Measurements from ENCODE around the gene EEF1AKMT3. TPM values are rescaled to one million over a fixed set of nuclear protein-coding genes. Genes with fewer than 3 reads are reported as not detected.

Gene EEF1AKMT3
- total and polyA plus RNA-seq, 7 donors = 0.62 to 2.0 (median 1.3) TPM

DNA sequence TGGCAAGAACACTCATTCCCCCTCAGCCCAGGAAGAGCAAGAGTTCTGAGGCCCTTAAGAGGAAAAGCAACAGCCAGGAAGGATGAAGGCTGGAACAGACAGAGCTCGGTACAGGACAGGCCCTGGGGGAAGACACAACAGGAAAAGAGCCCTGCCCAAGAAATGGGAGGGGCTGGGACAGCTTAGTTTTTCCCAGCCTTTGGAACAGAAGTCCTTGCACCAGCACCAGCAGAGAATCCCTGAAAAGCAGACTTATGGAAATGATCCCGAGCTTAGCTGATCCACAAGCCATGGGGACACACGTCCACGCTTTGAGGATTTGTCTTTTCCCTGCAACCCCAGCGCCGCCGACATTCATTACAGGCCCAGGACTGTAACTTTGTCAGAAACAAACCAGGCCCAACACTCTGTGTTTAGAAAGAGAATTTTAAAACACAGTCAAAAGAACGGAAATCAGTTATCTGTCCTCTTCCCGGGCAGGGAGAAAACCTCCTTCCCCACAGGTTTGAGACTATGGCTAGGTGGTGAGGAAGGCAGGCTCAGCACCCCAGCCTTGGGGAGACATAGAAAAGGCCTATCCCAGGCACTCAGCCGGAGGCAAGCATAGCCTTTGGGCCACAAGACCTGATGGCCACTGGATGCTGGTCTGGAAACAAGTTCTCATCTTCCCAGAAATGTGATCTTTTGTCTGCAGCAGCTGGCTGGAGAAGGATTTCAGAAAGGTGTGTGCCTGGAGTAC, 50.1 kb downstream of the EEF1AKMT3 start:
- DNase-seq (no peak), ATAC-seq (no peak)
- TF ChIP-seq, protein P1, sequence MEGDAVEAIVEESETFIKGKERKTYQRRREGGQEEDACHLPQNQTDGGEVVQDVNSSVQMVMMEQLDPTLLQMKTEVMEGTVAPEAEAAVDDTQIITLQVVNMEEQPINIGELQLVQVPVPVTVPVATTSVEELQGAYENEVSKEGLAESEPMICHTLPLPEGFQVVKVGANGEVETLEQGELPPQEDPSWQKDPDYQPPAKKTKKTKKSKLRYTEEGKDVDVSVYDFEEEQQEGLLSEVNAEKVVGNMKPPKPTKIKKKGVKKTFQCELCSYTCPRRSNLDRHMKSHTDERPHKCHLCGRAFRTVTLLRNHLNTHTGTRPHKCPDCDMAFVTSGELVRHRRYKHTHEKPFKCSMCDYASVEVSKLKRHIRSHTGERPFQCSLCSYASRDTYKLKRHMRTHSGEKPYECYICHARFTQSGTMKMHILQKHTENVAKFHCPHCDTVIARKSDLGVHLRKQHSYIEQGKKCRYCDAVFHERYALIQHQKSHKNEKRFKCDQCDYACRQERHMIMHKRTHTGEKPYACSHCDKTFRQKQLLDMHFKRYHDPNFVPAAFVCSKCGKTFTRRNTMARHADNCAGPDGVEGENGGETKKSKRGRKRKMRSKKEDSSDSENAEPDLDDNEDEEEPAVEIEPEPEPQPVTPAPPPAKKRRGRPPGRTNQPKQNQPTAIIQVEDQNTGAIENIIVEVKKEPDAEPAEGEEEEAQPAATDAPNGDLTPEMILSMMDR (IDR thresholded peaks at IDR 0.05) = no peak
- peak overlapping the region; percentile 50 for H3K27ac ChIP-seq
- H3K9me3 ChIP-seq = no peaks in the 10 kb centered on the region
- H3K4me3 ChIP-seq = no peak overlapping the region
- intact Hi-C loops (cut with DNase I) = no loop called here
- no peaks in the 10 kb centered on the region for H3K27me3 ChIP-seq (ENCODE audit: insufficient read depth in 3 of 3, low read length in 2 of 3)
- WGBS, 3 donors = 69 to 79% (median 71%) methylated on average over 10 of the region's 10 CpGs
- peaks cover 28 to 97% of the 10 kb centered on the region in 2 donors for H3K36me3 ChIP-seq (ENCODE audit: insufficient read depth in 1 of 2, low read depth in 1 of 2)
- peaks cover 22% of the 10 kb centered on the region for H3K4me1 ChIP-seq

GRCh38 chr12:57823131-57823907, 50.9 kb downstream of the EEF1AKMT3 start:
- peaks cover 25% of the 10 kb centered on the region for H3K4me1 ChIP-seq
- peaks cover 31 to 100% of the 10 kb centered on the region in 2 donors for H3K36me3 ChIP-seq (ENCODE audit: insufficient read depth in 1 of 2, low read depth in 1 of 2)
- ATAC-seq = peak in 2 of 4 donors; percentile 5 to 31
- 54 to 76% (median 56%) methylated on average over 17 of the region's 17 CpGs for WGBS, 3 donors
- H3K27me3 ChIP-seq (ENCODE audit: insufficient read depth in 3 of 3, low read length in 2 of 3) = no peaks in the 10 kb centered on the region
- intact Hi-C loops (cut with DNase I) = no loop called here
- TF ChIP-seq, protein P1 (IDR thresholded peaks at IDR 0.05) = no peak
- H3K9me3 ChIP-seq = no peaks in the 10 kb centered on the region
- peak overlapping the region; percentile 50 for H3K27ac ChIP-seq
- no peak overlapping the region for H3K4me3 ChIP-seq
- no peak for DNase-seq

DNA sequence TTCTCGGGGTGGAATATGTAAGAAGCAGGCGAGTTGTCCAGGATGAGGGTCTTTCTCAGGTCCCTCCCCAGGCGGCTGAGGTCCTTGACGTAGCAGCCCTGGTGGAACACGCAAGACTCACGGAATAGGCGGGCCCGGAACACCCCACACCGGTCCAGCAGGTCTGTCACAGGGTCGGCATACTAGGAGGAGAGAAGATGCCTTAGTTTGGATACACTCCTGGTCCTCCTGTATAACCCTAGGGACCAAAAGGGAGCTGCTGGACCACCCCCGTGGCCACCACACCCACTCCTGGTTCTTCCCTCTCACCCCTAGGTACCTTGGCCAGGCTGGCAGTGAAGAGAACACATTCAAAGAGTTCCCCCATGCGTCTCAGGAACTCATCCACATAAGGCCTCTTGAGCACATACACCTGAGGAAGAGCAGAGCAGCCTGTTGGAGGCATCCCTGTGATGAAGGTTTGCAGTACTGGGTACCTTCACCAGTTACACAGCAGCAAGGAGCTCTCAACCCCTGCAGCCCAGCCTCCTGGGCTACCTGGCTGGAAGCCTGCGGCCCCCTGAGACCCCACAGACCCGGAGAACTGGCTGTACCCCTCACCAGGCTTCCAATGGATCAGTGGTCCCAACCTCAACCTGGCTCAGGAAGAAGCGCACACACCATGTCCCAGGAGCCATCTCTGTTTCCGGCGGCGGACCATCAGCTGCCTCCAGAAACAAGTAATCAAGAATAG, 51.7 kb downstream of the EEF1AKMT3 start:
- Histone ChIP-seq H3K4me3 (no peak overlapping the region), H3K9me3 (no peaks in the 10 kb centered on the region), H3K36me3 (ENCODE audit: insufficient read depth in 1 of 2, low read depth in 1 of 2) (peaks cover 31 to 100% of the 10 kb centered on the region in 2 donors), H3K27me3 (ENCODE audit: insufficient read depth in 3 of 3, low read length in 2 of 3) (no peaks in the 10 kb centered on the region), H3K27ac (peak overlapping the region; percentile 50), H3K4me1 (peaks cover 33% of the 10 kb centered on the region)
- intact Hi-C loops (cut with DNase I) = no loop called here
- 82 to 89% (median 87%) methylated on average over 18 of the region's 18 CpGs for WGBS, 3 donors
- no peak for ATAC-seq
- TF ChIP-seq, protein P1 (IDR thresholded peaks at IDR 0.05) = no peak
- no peak for DNase-seq

DNA sequence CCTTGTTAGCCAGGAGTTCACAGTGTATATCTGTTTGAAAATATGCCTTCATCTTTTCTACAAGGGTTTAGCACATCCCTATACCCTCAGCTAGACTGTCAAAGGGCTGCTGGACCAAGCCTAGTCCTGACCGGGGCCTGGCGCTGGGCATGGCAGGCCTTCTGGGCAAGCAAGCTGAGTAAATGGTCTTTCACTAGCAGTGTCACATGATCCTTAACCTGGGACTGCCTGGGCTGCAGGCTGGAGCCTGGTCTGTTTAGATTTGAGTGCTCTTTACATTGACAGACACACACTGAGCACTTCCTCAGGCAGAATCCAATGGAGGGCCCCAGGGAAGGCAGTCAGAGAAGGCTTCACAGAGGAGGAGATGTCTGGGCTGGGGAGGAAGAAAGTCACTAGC, 53.0 kb downstream of the EEF1AKMT3 start:
- intact Hi-C loops (cut with DNase I) = no loop called here
- DNase-seq (no peak), ATAC-seq (no peak)
- Histone ChIP-seq H3K9me3 (no peaks in the 10 kb centered on the region), H3K4me3 (no peak overlapping the region), H3K36me3 (ENCODE audit: insufficient read depth in 1 of 2, low read depth in 1 of 2) (peaks cover 31 to 93% of the 10 kb centered on the region in 2 donors), H3K27me3 (ENCODE audit: insufficient read depth in 3 of 3, low read length in 2 of 3) (no peaks in the 10 kb centered on the region), H3K4me1 (peaks cover 47% of the 10 kb centered on the region), H3K27ac (peak overlapping the region; percentile 30)
- 66 to 87% (median 80%) methylated on average over 2 of the region's 2 CpGs for WGBS, 3 donors
- TF ChIP-seq, protein P1 (IDR thresholded peaks at IDR 0.05) = no peak
